ENCODE measurements around the gene FLCN. TPM values are rescaled to one million over a fixed set of nuclear protein-coding genes. Genes with fewer than 3 reads are reported as not detected.

FLCN gene
- total and polyA plus RNA-seq, 2 of the 13 experiments (the other 11 are each of a cell fraction or from before 2014, with no cell fraction given) = 16.6 to 24.9 TPM

- peak; percentile 41; the same call in 1 of the 2 replicates for TF ChIP-seq ARID4A (CRISPR knock-in tag; IDR thresholded peaks at IDR 0.05; ENCODE audit: borderline replicate concordance)
- 0 out of 2 replicates have a peak, but pooled peaks have one; percentile 9 for TF ChIP-seq GATAD2A (CRISPR knock-in tag; IDR thresholded peaks at IDR 0.05)
- TF ChIP-seq TFAP4 (IDR thresholded peaks at IDR 0.05; ENCODE audit: borderline replicate concordance, low read depth) = peak; percentile 80
- peak; percentile 87 for TF ChIP-seq ZBTB38 (CRISPR knock-in tag; IDR thresholded peaks at IDR 0.05)
Observed at GRCh38 chr17:17190188-17190587, 46.8 kb downstream of the FLCN start (continued).

- no TSS peak for BruUV-seq (replicated peaks)
- ChIA-PET CTCF (ENCODE audit: low intra/inter-chr PET ratio, low total read pairs) (no interaction called here), POLR2A (interaction anchor here (1.0 kb wide), 1 partner anchor 47 kb away, joined by 3 read pairs; the partner anchor contains the start of gene FLCN)
- Histone ChIP-seq H3K79me2 (ENCODE audit: insufficient read depth, low read length) (no peaks in the 10 kb centered on the region), H3K27me3 (ENCODE audit: control insufficient read depth in 1 of 2, insufficient read depth in 2 of 2, low read length in 2 of 2) (no peaks in the 10 kb centered on the region), H3K36me3 (replicated peaks in 1 of 2; ENCODE audit: control insufficient read depth in 1 of 2, insufficient read depth in 2 of 2, low read length in 2 of 2) (peaks cover under 1 to 3% of the 10 kb centered on the region in 2 experiments; a peak in 4 of 5 replicates), H4K20me1 (ENCODE audit: insufficient read depth, low read length) (no peaks in the 10 kb centered on the region), H3K9ac (ENCODE audit: insufficient read depth, low read depth, low read length) (peak overlapping the region; percentile 4; the same call in 1 of the 2 replicates), H3K9me3 (ENCODE audit: low read length) (no peaks in the 10 kb centered on the region), H3K4me1 (ENCODE audit: insufficient read depth, low read length) (peaks cover 28% of the 10 kb centered on the region), H3K4me3 (replicated peaks in 1 of 3; ENCODE audit: insufficient read depth in 1 of 3, low read depth in 2 of 3, low read length in 3 of 3) (no peak overlapping the region), H3K27ac (ENCODE audit: extremely low read length, insufficient read depth, low read length) (peak overlapping the region; percentile 54), H3K4me2 (ENCODE audit: low read depth, low read length) (no peak overlapping the region), H2AFZ (ENCODE audit: low read length) (no peak overlapping the region)
- 48% methylated on average over 4 of the region's 4 CpGs for WGBS (ENCODE audit: low lambda C conversion rate)
- in situ Hi-C loops (cut with HindIII; ENCODE audit: extremely low pct_ligation_motif_present, low pct_unique_long_range_greater_than_20kb) (no loop called here), intact Hi-C loops (cut with micrococcal nuclease; ENCODE audit: unreplicated experiment) (no loop called here)
- TF ChIP-seq, protein P1, sequence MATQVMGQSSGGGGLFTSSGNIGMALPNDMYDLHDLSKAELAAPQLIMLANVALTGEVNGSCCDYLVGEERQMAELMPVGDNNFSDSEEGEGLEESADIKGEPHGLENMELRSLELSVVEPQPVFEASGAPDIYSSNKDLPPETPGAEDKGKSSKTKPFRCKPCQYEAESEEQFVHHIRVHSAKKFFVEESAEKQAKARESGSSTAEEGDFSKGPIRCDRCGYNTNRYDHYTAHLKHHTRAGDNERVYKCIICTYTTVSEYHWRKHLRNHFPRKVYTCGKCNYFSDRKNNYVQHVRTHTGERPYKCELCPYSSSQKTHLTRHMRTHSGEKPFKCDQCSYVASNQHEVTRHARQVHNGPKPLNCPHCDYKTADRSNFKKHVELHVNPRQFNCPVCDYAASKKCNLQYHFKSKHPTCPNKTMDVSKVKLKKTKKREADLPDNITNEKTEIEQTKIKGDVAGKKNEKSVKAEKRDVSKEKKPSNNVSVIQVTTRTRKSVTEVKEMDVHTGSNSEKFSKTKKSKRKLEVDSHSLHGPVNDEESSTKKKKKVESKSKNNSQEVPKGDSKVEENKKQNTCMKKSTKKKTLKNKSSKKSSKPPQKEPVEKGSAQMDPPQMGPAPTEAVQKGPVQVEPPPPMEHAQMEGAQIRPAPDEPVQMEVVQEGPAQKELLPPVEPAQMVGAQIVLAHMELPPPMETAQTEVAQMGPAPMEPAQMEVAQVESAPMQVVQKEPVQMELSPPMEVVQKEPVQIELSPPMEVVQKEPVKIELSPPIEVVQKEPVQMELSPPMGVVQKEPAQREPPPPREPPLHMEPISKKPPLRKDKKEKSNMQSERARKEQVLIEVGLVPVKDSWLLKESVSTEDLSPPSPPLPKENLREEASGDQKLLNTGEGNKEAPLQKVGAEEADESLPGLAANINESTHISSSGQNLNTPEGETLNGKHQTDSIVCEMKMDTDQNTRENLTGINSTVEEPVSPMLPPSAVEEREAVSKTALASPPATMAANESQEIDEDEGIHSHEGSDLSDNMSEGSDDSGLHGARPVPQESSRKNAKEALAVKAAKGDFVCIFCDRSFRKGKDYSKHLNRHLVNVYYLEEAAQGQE (IDR thresholded peaks at IDR 0.05; ENCODE audit: borderline replicate concordance in 1 of 2, low read depth in 1 of 2, low read length in 2 of 2) = no peak
- TF ChIP-seq ZNF552 (CRISPR knock-in tag; IDR thresholded peaks at IDR 0.05; ENCODE audit: borderline replicate concordance) (no peak), ZNF556 (CRISPR knock-in tag; IDR thresholded peaks at IDR 0.05; ENCODE audit: borderline replicate concordance) (no peak)
- DNase-seq (ENCODE audit: low spot score) = no peak
- peak; percentile 28; the same call in 2 of the 3 replicates for ATAC-seq
- FAIRE-seq = peak; percentile 74
Observed at GRCh38 chr17:17189559-17189958, 47.4 kb downstream of the FLCN start.
